Activated naive CD8-positive, alpha-beta T cell treated with anti-CD3 and anti-CD28 coated beads, Interleukin-2, amount 50 U/mL, for 24 hours (primary cell): ENCODE measurements around the gene TYMS.

Experiments
- ATAC-seq: fragments of 150-1000 bp; cut with Tn5 transposase; one replicate; pipeline ENCODE4 v1.10.0; 2021
- DNase-seq: peaks from one replicate; pipeline ENCODE4 v3.0.0; 2021
- H3K27ac Mint-ChIP-seq: one replicate; pipeline ENCODE4 v1.8.0; 2021; ENCODE audit warnings: mild to moderate bottlenecking, mixed read lengths
- H3K27me3 Mint-ChIP-seq: one replicate; pipeline ENCODE4 v1.8.0; 2021; ENCODE audit warnings: mixed read lengths
- H3K36me3 Mint-ChIP-seq: one replicate; pipeline ENCODE4 v1.8.0; 2021; ENCODE audit warnings: low read depth, mixed read lengths
- H3K4me1 Mint-ChIP-seq: one replicate; pipeline ENCODE4 v1.8.0; 2021; ENCODE audit warnings: mixed read lengths
- H3K4me3 Mint-ChIP-seq: one replicate; pipeline ENCODE4 v1.8.0; 2021; ENCODE audit warnings: mild to moderate bottlenecking, moderate library complexity, mixed read lengths
- H3K9me3 Mint-ChIP-seq: one replicate; pipeline ENCODE4 v1.8.0; 2021; ENCODE audit warnings: mixed read lengths

The TYMS gene

DNA sequence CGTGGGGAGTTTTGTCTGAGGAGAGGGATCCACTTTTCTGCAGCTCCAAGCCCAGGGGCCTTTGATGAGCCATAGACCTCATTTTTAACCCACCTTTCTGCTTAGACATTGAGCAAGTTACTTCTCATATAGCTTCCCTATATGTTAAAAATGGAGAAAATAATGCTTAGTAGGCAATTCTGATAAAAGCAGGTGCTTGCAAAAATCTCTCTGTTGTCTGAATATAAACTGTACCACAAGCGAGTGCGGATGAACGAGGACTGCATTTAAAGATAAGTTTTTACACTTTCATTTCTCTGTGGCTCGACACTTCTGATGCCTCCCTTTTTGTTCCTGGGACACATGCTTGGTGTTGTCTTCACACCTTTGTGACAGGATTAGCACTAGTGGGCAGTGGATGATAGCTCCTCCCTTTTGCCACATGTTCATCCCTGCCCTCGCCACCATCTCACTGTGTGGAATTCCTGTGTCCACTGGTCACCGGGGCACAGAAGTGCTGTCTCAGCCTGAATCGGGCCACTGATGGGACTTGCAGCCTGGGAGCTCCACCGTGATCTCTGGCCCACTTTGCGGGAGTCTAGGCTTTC is 1.6 kb downstream of the TYMS start:
- Mint-ChIP-seq H3K27me3 (peaks cover 20% of the 10 kb centered on the region), H3K4me3 (peak overlapping the region; percentile 96), H3K9me3 (peaks cover 12% of the 10 kb centered on the region), H3K27ac (peak overlapping the region; percentile 91), H3K36me3 (peaks cover 51% of the 10 kb centered on the region), H3K4me1 (peaks cover 24% of the 10 kb centered on the region)
- ATAC-seq (no peak), DNase-seq (no peak)

DNA sequence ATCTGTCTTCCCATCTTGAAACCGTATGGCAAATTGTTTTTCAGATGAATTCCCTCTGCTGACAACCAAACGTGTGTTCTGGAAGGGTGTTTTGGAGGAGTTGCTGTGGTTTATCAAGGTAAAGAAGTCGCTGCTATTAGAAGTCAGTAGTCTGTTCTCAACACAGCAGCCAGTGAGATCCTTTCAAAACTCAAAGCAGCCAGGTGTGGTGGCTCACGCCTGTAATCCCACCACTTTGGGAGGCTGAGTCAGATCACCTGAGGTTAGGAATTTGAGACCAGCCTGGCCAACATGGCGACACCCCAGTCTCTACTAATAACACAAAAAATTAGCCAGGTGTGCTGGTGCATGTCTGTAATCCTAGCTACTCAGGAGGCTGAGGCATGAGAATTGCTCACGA is 2.1 kb downstream of the TYMS start:
- Mint-ChIP-seq H3K27me3 (peaks cover 20% of the 10 kb centered on the region), H3K9me3 (peaks cover 12% of the 10 kb centered on the region), H3K4me1 (peaks cover 24% of the 10 kb centered on the region), H3K36me3 (peaks cover 53% of the 10 kb centered on the region), H3K27ac (no peak overlapping the region), H3K4me3 (peak overlapping the region; percentile 96)
- DNase-seq = no peak
- no peak for ATAC-seq

DNA sequence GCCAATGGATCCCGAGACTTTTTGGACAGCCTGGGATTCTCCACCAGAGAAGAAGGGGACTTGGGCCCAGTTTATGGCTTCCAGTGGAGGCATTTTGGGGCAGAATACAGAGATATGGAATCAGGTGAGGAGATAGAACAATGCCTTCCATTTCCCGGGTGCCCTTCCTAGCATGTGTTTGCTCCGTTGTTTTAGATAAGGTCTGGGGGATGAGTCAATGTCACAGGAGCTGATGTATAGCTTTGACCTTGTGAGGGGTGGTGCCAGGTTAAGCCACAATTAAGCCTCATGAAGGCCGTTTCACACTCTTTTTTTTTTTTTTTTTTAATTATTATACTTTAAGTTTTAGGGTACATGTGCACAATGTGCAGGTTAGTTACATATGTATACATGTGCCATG is 4.7 kb downstream of the TYMS start:
- ATAC-seq (no peak), DNase-seq (no peak)
- H3K4me1 Mint-ChIP-seq = peaks cover 20% of the 10 kb centered on the region
- peaks cover 61% of the 10 kb centered on the region for H3K36me3 Mint-ChIP-seq
- peaks cover 3% of the 10 kb centered on the region for H3K27me3 Mint-ChIP-seq
- H3K4me3 Mint-ChIP-seq = no peak overlapping the region
- H3K27ac Mint-ChIP-seq = no peak overlapping the region
- peaks cover 18% of the 10 kb centered on the region for H3K9me3 Mint-ChIP-seq

DNA sequence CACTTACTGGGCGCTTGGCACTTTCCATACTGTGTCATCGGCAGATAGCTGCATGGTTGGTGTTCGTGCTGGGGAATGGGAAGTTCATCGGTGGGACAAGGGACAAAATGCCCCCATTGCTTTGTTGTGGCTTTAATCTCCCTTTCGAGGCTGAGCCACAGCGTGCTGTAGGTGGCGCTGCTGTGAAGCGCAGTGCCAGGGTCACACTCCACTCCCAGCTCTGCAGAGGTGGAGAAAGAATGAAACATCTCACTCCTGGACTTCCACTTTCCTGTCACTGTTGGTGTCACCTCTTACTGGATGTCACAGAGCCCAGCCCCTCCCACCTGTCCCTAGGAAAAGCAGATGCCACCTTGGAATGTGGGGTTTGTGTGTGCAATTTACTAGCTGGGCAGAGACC is 8.7 kb downstream of the TYMS start:
- no peaks in the 10 kb centered on the region for H3K27me3 Mint-ChIP-seq
- no peak for DNase-seq
- H3K4me1 Mint-ChIP-seq = peaks cover 6% of the 10 kb centered on the region
- no peak for ATAC-seq
- H3K27ac Mint-ChIP-seq = no peak overlapping the region
- peaks cover 67% of the 10 kb centered on the region for H3K36me3 Mint-ChIP-seq
- H3K4me3 Mint-ChIP-seq = no peak overlapping the region
- H3K9me3 Mint-ChIP-seq = peaks cover 13% of the 10 kb centered on the region

DNA sequence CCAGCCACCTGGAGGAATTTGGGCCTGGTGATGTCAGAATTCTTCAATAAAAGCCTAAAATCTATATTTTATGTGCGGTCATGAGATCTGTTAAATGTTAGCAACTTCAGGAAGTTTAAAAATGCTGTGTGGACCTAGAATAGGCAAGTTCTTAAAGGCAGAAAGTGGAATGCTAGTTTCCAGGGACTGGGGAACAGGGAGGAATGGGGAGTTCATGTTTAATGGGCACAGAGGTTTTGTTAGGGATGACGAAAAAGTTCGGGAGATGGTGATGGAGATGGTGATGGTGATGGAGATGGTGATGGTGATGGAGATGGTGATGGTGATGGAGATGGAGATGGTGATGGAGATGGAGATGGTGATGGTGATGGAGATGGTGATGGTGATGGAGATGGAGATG is 9.2 kb downstream of the TYMS start:
- no peak overlapping the region for H3K27ac Mint-ChIP-seq

DNA sequence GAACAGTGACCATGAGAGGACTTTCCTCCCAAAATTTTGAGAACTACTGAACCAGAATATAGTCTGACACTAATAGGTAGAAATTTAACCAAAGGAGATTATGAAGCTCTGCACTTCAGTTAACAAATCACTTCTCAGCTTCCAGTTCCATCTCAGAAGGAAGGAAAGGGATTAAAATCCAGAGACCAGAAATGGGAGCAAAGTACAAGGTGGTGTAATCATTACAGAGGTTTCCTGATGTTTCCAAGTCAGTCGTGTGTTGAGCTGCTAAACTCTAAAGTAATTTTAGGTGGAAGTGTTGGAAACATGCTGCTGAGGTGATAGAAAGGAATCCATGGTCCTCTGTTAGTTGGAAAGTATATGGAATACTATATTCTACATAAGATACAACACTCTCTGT is 10.8 kb downstream of the TYMS start:
- Mint-ChIP-seq H3K27ac (no peak overlapping the region), H3K27me3 (no peaks in the 10 kb centered on the region), H3K4me3 (no peak overlapping the region), H3K4me1 (peaks cover 3% of the 10 kb centered on the region), H3K36me3 (peaks cover 67% of the 10 kb centered on the region), H3K9me3 (peaks cover 6% of the 10 kb centered on the region)
- ATAC-seq (no peak), DNase-seq (no peak)

More for the DNA sequence above, 9.2 kb downstream of the TYMS start:
- H3K9me3 Mint-ChIP-seq = peaks cover 9% of the 10 kb centered on the region
- ATAC-seq = no peak
- H3K4me1 Mint-ChIP-seq = peaks cover 3% of the 10 kb centered on the region
- H3K36me3 Mint-ChIP-seq = peaks cover 67% of the 10 kb centered on the region
- no peaks in the 10 kb centered on the region for H3K27me3 Mint-ChIP-seq
- no peak overlapping the region for H3K4me3 Mint-ChIP-seq
- DNase-seq = no peak

DNA sequence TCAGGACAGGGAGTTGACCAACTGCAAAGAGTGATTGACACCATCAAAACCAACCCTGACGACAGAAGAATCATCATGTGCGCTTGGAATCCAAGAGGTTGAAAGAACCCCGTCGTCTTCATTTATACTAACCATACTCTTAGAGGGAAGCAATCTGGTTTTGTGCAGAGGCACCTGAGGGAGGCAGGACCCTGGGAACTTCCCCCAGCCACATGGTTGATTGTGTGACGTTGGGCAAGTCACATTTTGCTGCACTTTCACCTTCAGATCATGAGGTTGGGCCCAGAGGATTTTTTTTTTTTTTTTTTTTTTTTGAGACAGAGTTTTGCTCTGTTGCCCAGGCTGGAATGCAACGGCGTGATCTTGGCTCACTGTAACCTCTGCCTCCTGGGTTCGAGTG is 11.6 kb downstream of the TYMS start:
- H3K36me3 Mint-ChIP-seq = peaks cover 64% of the 10 kb centered on the region
- ATAC-seq (no peak), DNase-seq (no peak)
- H3K4me3 Mint-ChIP-seq = no peak overlapping the region
- H3K27ac Mint-ChIP-seq = no peak overlapping the region
- H3K4me1 Mint-ChIP-seq = peaks cover 3% of the 10 kb centered on the region
- no peaks in the 10 kb centered on the region for H3K27me3 Mint-ChIP-seq
- peaks cover 6% of the 10 kb centered on the region for H3K9me3 Mint-ChIP-seq

DNA sequence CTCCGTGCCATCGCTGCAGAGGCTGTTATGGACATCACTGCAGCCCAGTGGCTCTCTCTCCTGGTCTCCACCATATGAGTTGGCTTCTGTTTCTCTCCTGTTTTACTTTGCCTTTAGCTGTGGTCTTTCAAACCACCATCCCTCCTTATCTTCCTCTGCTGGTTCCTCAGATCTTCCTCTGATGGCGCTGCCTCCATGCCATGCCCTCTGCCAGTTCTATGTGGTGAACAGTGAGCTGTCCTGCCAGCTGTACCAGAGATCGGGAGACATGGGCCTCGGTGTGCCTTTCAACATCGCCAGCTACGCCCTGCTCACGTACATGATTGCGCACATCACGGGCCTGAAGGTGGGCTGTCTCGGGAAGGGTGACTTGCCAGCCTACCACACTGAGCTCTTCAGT is 13.1 kb downstream of the TYMS start:
- DNase-seq = no peak
- no peak overlapping the region for H3K27ac Mint-ChIP-seq
- no peak for ATAC-seq
- H3K9me3 Mint-ChIP-seq = peaks cover 6% of the 10 kb centered on the region
- H3K4me1 Mint-ChIP-seq = peaks cover 3% of the 10 kb centered on the region
- H3K4me3 Mint-ChIP-seq = no peak overlapping the region
- no peaks in the 10 kb centered on the region for H3K27me3 Mint-ChIP-seq
- peaks cover 71% of the 10 kb centered on the region for H3K36me3 Mint-ChIP-seq

DNA sequence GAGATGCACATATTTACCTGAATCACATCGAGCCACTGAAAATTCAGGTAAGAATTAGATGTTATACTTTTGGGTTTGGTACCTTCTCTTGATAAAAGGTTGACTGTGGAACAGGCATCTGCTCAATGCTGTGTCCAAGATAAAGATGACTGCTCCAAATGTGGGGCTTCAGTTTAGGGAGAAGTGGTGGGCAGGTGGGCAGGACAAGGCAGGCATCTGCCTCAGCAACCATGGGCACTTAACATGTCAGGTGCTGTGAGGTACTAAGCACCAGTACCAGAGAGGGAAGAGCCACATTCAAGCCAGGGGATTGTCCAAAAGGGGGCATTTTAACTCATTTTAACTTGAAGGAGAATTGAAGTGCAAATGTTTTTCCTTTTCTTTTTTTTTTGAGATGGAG is 14.0 kb downstream of the TYMS start:
- Mint-ChIP-seq H3K4me3 (no peak overlapping the region), H3K4me1 (peaks cover 3% of the 10 kb centered on the region), H3K27ac (peak overlapping the region; percentile 64), H3K27me3 (no peaks in the 10 kb centered on the region), H3K9me3 (peaks cover 3% of the 10 kb centered on the region), H3K36me3 (peaks cover 68% of the 10 kb centered on the region)
- DNase-seq = no peak
- no peak for ATAC-seq

DNA sequence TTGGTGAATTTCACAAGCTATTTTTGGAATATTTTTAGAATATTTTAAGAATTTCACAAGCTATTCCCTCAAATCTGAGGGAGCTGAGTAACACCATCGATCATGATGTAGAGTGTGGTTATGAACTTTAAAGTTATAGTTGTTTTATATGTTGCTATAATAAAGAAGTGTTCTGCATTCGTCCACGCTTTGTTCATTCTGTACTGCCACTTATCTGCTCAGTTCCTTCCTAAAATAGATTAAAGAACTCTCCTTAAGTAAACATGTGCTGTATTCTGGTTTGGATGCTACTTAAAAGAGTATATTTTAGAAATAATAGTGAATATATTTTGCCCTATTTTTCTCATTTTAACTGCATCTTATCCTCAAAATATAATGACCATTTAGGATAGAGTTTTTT is 15.9 kb downstream of the TYMS start:
- no peak for ATAC-seq

DNA sequence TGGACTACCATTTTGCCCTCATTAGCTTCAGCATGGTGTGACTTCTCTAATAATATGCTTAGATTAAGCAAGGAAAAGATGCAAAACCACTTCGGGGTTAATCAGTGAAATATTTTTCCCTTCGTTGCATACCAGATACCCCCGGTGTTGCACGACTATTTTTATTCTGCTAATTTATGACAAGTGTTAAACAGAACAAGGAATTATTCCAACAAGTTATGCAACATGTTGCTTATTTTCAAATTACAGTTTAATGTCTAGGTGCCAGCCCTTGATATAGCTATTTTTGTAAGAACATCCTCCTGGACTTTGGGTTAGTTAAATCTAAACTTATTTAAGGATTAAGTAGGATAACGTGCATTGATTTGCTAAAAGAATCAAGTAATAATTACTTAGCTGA is 16.3 kb downstream of the TYMS start:
- Mint-ChIP-seq H3K27me3 (no peaks in the 10 kb centered on the region), H3K27ac (no peak overlapping the region), H3K4me3 (no peak overlapping the region), H3K4me1 (peaks cover 1% of the 10 kb centered on the region), H3K36me3 (peaks cover 65% of the 10 kb centered on the region), H3K9me3 (no peaks in the 10 kb centered on the region)
- DNase-seq = no peak
- ATAC-seq = no peak

More for the DNA sequence above, 15.9 kb downstream of the TYMS start:
- peaks cover 3% of the 10 kb centered on the region for H3K4me1 Mint-ChIP-seq
- no peak for DNase-seq
- peaks cover 66% of the 10 kb centered on the region for H3K36me3 Mint-ChIP-seq
- no peaks in the 10 kb centered on the region for H3K9me3 Mint-ChIP-seq
- H3K4me3 Mint-ChIP-seq = no peak overlapping the region
- H3K27ac Mint-ChIP-seq = no peak overlapping the region
- no peaks in the 10 kb centered on the region for H3K27me3 Mint-ChIP-seq

DNA sequence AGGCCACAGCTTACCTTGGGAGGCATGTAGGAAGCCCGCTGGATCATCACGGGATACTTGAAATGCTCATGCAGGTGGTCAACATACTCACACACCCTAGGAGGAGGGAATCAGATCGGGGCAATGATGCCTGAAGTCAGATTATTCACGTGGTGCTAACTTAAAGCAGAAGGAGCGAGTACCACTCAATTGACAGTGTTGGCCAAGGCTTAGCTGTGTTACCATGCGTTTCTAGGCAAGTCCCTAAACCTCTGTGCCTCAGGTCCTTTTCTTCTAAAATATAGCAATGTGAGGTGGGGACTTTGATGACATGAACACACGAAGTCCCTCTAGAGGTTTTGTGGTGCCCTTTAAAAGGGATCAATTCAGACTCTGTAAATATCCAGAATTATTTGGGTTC is 17.9 kb downstream of the TYMS start:
- H3K9me3 Mint-ChIP-seq = no peaks in the 10 kb centered on the region
- H3K4me3 Mint-ChIP-seq = no peak overlapping the region
- no peak overlapping the region for H3K27ac Mint-ChIP-seq
- no peak for ATAC-seq
- H3K36me3 Mint-ChIP-seq = peaks cover 57% of the 10 kb centered on the region
- DNase-seq = no peak
- H3K4me1 Mint-ChIP-seq = peaks cover 1% of the 10 kb centered on the region
- no peaks in the 10 kb centered on the region for H3K27me3 Mint-ChIP-seq

DNA sequence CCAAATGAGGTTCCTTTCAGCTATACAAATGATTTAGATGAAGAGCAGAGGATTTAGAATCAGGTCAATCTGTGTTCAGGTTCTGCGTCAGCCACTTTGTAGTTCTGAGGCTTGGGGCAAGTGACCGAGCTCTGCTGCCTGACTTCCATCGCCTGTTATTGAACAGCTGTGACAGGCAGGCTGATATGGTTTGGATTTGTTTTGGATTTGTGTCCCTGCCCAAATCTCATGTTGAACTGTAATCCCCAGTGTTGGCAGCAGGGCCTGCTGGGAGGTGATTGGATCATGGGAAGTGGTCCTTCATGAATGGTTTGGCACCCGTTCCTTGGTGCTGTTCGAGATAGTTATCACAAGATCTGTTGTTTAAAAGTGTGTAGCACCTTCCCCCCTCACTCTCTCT is 18.6 kb downstream of the TYMS start:
- no peak for DNase-seq
- Mint-ChIP-seq H3K27me3 (no peaks in the 10 kb centered on the region), H3K36me3 (peaks cover 54% of the 10 kb centered on the region), H3K4me1 (no peaks in the 10 kb centered on the region), H3K27ac (no peak overlapping the region), H3K4me3 (no peak overlapping the region), H3K9me3 (no peaks in the 10 kb centered on the region)
- no peak for ATAC-seq

DNA sequence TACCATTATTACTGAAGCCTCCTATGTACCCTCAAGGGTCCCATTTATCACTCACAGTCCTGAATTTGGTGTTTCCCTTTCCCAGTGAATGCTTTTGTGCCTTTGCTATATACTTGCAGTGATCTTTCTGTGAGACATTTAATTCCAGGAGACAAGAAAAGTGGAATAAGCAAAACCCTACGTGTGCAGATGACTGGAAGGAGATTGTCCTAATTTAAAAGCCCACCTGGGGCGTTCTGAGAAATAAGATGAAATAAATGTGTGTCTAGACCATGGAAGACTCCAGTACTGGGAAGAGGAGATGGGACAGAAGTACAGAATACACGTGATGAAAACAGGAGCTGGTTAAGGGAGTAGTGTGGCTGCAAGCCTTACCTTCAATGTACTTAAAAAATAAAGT is 19.3 kb downstream of the TYMS start:
- Mint-ChIP-seq H3K4me3 (no peak overlapping the region), H3K4me1 (peaks cover 3% of the 10 kb centered on the region), H3K9me3 (no peaks in the 10 kb centered on the region), H3K27me3 (no peaks in the 10 kb centered on the region), H3K36me3 (peaks cover 52% of the 10 kb centered on the region), H3K27ac (no peak overlapping the region)
- DNase-seq = no peak
- no peak for ATAC-seq

DNA sequence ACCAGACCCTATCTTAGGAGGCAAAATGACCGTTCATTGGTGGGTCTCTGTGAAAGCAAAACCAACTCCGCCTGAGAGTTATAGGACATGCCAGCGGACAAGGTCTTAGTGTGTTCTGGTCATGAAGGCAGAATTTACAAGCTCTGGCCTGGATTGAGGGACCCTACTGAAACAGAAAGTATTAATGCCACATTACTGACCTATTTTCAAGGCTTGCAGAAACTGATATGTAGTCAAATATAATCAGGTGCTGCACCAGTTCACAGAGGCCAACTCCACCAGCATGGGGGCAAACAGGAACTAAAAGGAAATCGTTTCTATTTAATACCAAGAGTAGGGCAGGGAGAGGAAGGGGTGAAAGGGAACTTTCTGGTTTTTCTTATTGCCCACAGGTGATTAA is 19.7 kb downstream of the TYMS start:
- no peaks in the 10 kb centered on the region for H3K9me3 Mint-ChIP-seq
- DNase-seq (no peak), ATAC-seq (no peak)
- no peaks in the 10 kb centered on the region for H3K27me3 Mint-ChIP-seq
- no peak overlapping the region for H3K4me3 Mint-ChIP-seq
- peaks cover 7% of the 10 kb centered on the region for H3K4me1 Mint-ChIP-seq
- no peak overlapping the region for H3K27ac Mint-ChIP-seq
- peaks cover 52% of the 10 kb centered on the region for H3K36me3 Mint-ChIP-seq

DNA sequence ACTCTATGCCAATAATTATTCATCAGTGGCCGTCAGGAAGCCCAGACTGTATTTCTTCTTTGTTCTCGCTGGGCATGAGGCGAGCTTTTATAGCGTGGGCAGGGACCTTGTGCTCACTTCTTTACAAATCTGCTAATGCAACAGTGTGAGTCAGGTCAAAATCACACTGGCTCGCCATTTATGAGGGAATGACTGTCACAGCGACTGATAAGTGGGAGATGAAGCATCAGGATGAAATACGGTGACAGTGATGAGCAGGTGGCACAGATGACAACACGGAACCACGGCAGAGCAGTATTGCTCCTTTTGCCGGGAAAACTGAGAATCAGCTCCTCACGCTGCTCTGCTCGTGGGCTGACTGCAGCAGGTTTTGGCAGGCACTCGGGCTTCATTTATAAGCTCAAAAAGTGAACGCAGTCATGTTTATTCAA is 20.5 kb downstream of the TYMS start:
- H3K4me3 Mint-ChIP-seq = no peak overlapping the region
- peak overlapping the region; percentile 36 for H3K27ac Mint-ChIP-seq
- DNase-seq (no peak), ATAC-seq (no peak)
- no peaks in the 10 kb centered on the region for H3K9me3 Mint-ChIP-seq
- peaks cover 53% of the 10 kb centered on the region for H3K36me3 Mint-ChIP-seq
- H3K4me1 Mint-ChIP-seq = peaks cover 13% of the 10 kb centered on the region
- no peaks in the 10 kb centered on the region for H3K27me3 Mint-ChIP-seq
